HG02798 (cell line): ENCODE measurements around the gene CDC42BPB.

ENCODE experiments used
- ATAC-seq: cut with Tn5 transposase; IDR thresholded peaks from one replicate; pipeline ENCODE4 v1.9.1; 2021; ENCODE audit warnings: mild to moderate bottlenecking; ENCODE audit not compliant: unreplicated experiment, poor library complexity

Gene CDC42BPB

GRCh38 chr14:102888748-102889147 lies 168.6 kb downstream of the CDC42BPB start:
- no peak for ATAC-seq

- no peak for ATAC-seq
Observed at GRCh38 chr14:102885737-102886447, 171.5 kb downstream of the CDC42BPB start.

DNA sequence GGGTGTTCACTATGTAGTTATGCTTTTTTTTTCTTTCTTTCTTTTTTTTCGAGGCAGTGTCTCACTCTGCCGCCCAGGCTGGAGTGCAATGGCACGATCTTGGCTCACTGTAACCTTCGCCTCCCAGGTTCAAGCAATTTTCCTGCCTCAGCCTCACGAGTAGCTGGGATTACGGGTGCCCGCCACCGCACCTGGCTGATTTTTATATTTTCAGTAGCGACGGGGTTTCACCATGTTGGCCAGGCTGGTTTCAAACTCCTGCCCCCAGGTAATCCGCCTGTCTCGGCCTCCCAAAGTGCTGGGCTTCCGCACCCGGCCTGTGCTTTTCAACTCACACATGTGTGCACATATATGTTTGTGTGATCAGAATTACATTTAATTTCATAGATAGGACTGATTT lies 173.8 kb downstream of the CDC42BPB start:
- ATAC-seq = no peak

DNA sequence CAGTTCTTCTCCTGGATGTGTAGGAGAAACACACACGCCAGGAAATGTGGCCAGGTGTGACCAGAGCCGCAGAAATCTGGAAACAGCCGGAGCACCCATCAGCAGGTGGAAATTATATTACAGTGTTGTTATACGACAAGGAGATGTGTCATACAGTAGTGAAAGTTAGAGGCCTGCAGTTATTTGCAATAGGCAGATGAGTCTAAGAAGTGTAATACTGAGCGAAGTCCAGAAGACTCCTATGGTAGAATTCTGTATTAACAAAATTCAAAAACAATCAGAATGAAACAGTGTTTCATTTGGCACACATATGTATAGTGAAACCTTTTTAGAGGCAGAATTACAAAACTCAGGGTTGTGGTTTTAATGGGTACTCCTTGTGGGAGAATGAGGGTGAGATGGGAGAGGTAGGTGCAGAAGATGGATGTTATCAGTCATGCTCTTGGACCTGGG lies 174.2 kb downstream of the CDC42BPB start:
- no peak for ATAC-seq
